ENCODE results near the gene CPEB4. TPM values are rescaled to one million over a fixed set of nuclear protein-coding genes. Genes with fewer than 3 reads are reported as not detected.

CPEB4 gene
- 12.8 TPM for polyA plus RNA-seq (2013, experiment 1 of 2)
- polyA plus RNA-seq (2013, experiment 2 of 2): 12.4 TPM

DNA sequence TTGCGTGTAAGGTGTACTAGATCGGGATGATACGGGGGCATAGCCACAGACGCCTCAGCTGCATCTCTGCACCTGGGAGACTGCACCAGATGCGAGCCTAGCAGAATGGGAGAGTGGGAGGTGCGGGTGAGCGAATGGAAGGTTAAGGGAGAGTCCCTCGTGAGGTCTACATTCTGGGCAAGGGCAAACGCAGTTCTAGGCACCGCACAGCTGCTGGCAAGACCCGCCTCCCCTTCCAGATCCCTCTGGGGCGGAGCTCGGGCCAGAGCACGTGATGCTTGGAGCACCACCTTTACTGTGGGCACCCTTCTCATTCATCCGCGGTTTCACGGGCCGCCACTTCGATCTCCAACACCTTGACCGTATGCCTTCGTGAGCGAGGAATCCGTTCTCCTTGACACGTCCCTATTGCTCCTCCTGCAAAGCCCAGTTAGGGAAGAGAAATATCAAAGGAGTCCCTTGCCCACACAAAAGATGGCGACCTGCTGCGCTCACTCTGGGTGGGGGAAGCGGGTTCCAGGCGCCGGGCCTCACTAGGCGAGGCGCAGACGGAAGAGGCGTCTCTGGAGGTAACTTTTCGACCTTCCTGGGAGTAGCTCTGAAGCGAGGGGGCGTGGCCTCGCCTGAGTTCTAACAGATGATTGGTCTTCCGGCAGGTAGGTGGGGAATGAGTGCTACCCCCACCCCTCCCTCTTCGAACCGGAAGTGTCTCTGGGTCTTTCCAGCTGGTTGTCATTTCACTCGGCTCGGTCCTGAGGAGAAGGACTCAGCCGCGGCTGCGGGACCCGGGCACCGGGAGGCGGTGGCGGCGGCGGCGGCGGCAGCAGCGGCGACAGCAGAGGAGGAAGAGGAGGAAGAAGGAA lies at the start of gene CPEB4:
CPEB4 (plus strand) TSS at position 740 of the 863 bp plus-strand sequence. CDS start 1,385 bp downstream, outside the sequence.
- Histone ChIP-seq H4K91ac (ENCODE audit: low read length) (peak within 1 kb of the TSS; percentile 98), H4K8ac (ENCODE audit: low read length) (peak within 1 kb of the TSS; percentile 95), H3K23ac (ENCODE audit: low read length in 2 of 2) (peak within 1 kb of the TSS in 1 of 2 experiments; percentile 89), H2BK15ac (ENCODE audit: low read depth, poor library complexity, severe bottlenecking) (peak within 1 kb of the TSS; percentile 15), H3K9ac (ENCODE audit: low read length) (peak within 1 kb of the TSS; percentile 95), H2BK5ac (ENCODE audit: low read depth, low read length, poor library complexity, severe bottlenecking) (peak within 1 kb of the TSS; percentile 66), H3K18ac (ENCODE audit: low read depth in 1 of 2, low read length in 2 of 2) (peak within 1 kb of the TSS; percentile 79 to 99), H3K79me1 (replicated peaks; ENCODE audit: low read length, poor library complexity, severe bottlenecking) (no peaks in the 10 kb centered on the region), H2AK5ac (ENCODE audit: low read length, severe bottlenecking) (peak within 1 kb of the TSS; percentile 68), H3K36me3 (ENCODE audit: control insufficient read depth in 1 of 2, insufficient read depth in 2 of 2, low read depth in 1 of 2, low read length in 2 of 2) (peaks cover 0 to 3% of the 10 kb centered on the region in 2 experiments), H2AFZ (ENCODE audit: low read depth, low read length) (peak within 1 kb of the TSS; percentile 39), H3K9me3 (ENCODE audit: control insufficient read depth, low read length) (peaks cover under 1% of the 10 kb centered on the region), H3K4ac (ENCODE audit: low read depth in 1 of 2, low read length in 2 of 2) (peak within 1 kb of the TSS; percentile 72 to 94), H3K4me3 (ENCODE audit: insufficient read depth in 1 of 2, low read depth in 1 of 2, low read length in 2 of 2) (peak within 1 kb of the TSS; percentile 78 to 87), H3K4me1 (ENCODE audit: control insufficient read depth, insufficient read depth, low read depth, low read length) (peaks cover 4% of the 10 kb centered on the region), H3K14ac (ENCODE audit: low read length in 2 of 2) (peak within 1 kb of the TSS in 1 of 2 experiments; percentile 73), H3K4me2 (ENCODE audit: low read length, poor library complexity, severe bottlenecking) (peak within 1 kb of the TSS; percentile 71), H2BK120ac (ENCODE audit: low read depth, low read length) (peak within 1 kb of the TSS; percentile 65), H2BK12ac (ENCODE audit: low read length in 2 of 2) (peak within 1 kb of the TSS in 1 of 2 experiments; percentile 98), H3K27ac (ENCODE audit: low read length, poor library complexity, severe bottlenecking) (peak within 1 kb of the TSS; percentile 70), H3K27me3 (ENCODE audit: control insufficient read depth in 1 of 2, insufficient read depth in 1 of 2, low read length in 2 of 2) (no peaks in the 10 kb centered on the region)
- 9% methylated on average over 50 of the region's 55 CpGs for WGBS
- DNase-seq: peak; percentile 100

DNA sequence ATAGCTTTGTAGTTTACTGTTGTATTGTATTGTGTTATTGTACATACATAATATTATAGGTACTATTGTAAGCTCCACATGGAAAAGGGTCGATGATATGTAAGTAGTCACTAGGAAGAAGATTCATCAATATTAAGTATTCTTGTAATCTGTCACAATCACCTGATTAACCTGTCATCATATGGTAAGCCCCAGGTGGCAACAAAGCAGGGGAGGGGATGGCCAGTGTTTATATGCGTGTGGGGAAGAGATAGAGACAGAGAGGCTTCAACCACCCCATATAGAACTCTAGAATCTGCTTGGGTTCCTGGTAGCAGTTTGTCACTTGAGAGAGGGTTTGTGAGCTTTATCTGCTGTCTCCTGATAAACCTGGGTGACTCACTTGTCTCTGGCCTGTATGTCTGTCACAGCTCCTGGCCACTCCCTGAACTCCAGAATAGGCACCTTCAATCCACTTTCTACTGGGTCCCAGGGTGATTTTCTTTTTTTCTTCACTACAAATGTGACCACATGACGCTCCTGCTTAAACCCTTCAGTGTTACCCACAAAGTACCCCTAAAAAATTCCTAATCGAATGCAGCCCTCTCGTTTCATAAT lies 48.9 kb upstream of the CPEB4 start:
- 49% methylated on average over 3 of the region's 5 CpGs for WGBS
- H4K8ac ChIP-seq (ENCODE audit: low read length): no peak overlapping the region
- no peak overlapping the region for H3K14ac ChIP-seq (ENCODE audit: low read length in 2 of 2)
- no peak overlapping the region for H2AK5ac ChIP-seq (ENCODE audit: low read length, severe bottlenecking)
- H2BK15ac ChIP-seq (ENCODE audit: low read depth, poor library complexity, severe bottlenecking): no peak overlapping the region
- H3K18ac ChIP-seq (ENCODE audit: low read depth in 1 of 2, low read length in 2 of 2): no peak overlapping the region
- H3K27ac ChIP-seq (ENCODE audit: low read length, poor library complexity, severe bottlenecking): no peak overlapping the region
- no peak overlapping the region for H4K91ac ChIP-seq (ENCODE audit: low read length)
- no peaks in the 10 kb centered on the region for H3K27me3 ChIP-seq (ENCODE audit: control insufficient read depth in 1 of 2, insufficient read depth in 1 of 2, low read length in 2 of 2)
- H3K4me3 ChIP-seq (ENCODE audit: insufficient read depth in 1 of 2, low read depth in 1 of 2, low read length in 2 of 2): no peak overlapping the region
- H3K4me2 ChIP-seq (ENCODE audit: low read length, poor library complexity, severe bottlenecking): no peak overlapping the region
- no peak overlapping the region for H3K4ac ChIP-seq (ENCODE audit: low read depth in 1 of 2, low read length in 2 of 2)
- H3K9me3 ChIP-seq (ENCODE audit: control insufficient read depth, low read length): no peaks in the 10 kb centered on the region
- no peaks in the 10 kb centered on the region for H3K36me3 ChIP-seq (ENCODE audit: control insufficient read depth in 1 of 2, insufficient read depth in 2 of 2, low read depth in 1 of 2, low read length in 2 of 2)
- H2BK5ac ChIP-seq (ENCODE audit: low read depth, low read length, poor library complexity, severe bottlenecking): no peak overlapping the region
- H3K23ac ChIP-seq (ENCODE audit: low read length in 2 of 2): no peak overlapping the region
- H2AFZ ChIP-seq (ENCODE audit: low read depth, low read length): no peak overlapping the region
- DNase-seq: no peak
- H3K9ac ChIP-seq (ENCODE audit: low read length): no peak overlapping the region
- H2BK12ac ChIP-seq (ENCODE audit: low read length in 2 of 2): no peak overlapping the region
- no peak overlapping the region for H2BK120ac ChIP-seq (ENCODE audit: low read depth, low read length)
- no peaks in the 10 kb centered on the region for H3K79me1 ChIP-seq (replicated peaks; ENCODE audit: low read length, poor library complexity, severe bottlenecking)
- H3K4me1 ChIP-seq (ENCODE audit: control insufficient read depth, insufficient read depth, low read depth, low read length): peaks cover 4% of the 10 kb centered on the region

DNA sequence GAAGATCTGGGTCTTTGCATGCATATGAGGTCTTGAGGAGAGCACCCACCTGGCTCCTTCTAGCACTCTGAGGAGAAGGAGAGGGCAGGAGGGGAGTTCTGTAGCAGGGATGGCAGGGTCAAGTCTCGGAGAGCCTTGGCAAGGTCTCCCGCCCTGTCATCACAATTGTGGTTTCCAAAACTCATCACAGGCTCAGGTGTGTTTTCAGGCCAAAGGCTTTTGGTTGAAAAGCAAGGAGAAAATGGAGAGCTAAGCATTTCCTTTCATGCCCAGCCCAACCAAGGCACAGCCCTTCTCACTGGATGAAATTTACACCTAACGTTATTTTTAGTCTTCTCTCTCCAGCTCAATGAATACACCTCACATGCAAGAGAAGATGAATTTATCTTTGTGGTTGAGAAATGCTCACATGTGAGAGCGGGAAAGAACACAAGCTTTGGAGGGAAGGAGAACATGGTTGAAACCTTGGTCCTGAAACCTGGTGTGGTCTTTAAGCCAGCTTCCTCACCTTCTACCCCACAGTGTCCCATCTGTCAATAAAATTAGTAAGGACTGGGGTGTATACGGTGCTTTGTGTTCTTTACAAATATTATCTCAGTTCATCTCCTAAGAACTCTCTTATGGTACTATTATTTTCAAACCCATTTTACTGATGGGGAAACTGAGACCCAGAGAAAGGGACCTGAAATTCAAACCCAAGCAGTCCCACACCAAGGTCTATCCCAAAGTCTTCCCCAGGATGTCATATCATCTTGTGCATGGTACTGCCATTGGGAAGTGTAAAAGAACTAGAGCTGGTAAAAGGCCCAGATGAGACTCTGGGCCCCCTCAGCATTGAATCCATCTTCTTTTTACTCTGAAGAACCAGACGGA lies 47.8 kb upstream of the CPEB4 start:
- Histone ChIP-seq H3K4ac (ENCODE audit: low read depth in 1 of 2, low read length in 2 of 2) (no peak overlapping the region), H2AK5ac (ENCODE audit: low read length, severe bottlenecking) (no peak overlapping the region), H3K27ac (ENCODE audit: low read length, poor library complexity, severe bottlenecking) (no peak overlapping the region), H3K14ac (ENCODE audit: low read length in 2 of 2) (no peak overlapping the region), H2BK12ac (ENCODE audit: low read length in 2 of 2) (no peak overlapping the region), H2BK15ac (ENCODE audit: low read depth, poor library complexity, severe bottlenecking) (no peak overlapping the region), H2BK5ac (ENCODE audit: low read depth, low read length, poor library complexity, severe bottlenecking) (no peak overlapping the region), H3K79me1 (replicated peaks; ENCODE audit: low read length, poor library complexity, severe bottlenecking) (no peaks in the 10 kb centered on the region), H3K4me1 (ENCODE audit: control insufficient read depth, insufficient read depth, low read depth, low read length) (peaks cover 4% of the 10 kb centered on the region), H4K91ac (ENCODE audit: low read length) (no peak overlapping the region), H2AFZ (ENCODE audit: low read depth, low read length) (no peak overlapping the region), H3K23ac (ENCODE audit: low read length in 2 of 2) (no peak overlapping the region), H3K4me2 (ENCODE audit: low read length, poor library complexity, severe bottlenecking) (no peak overlapping the region), H4K8ac (ENCODE audit: low read length) (no peak overlapping the region), H2BK120ac (ENCODE audit: low read depth, low read length) (no peak overlapping the region), H3K27me3 (ENCODE audit: control insufficient read depth in 1 of 2, insufficient read depth in 1 of 2, low read length in 2 of 2) (no peaks in the 10 kb centered on the region), H3K9me3 (ENCODE audit: control insufficient read depth, low read length) (no peaks in the 10 kb centered on the region), H3K4me3 (ENCODE audit: insufficient read depth in 1 of 2, low read depth in 1 of 2, low read length in 2 of 2) (no peak overlapping the region), H3K9ac (ENCODE audit: low read length) (no peak overlapping the region), H3K18ac (ENCODE audit: low read depth in 1 of 2, low read length in 2 of 2) (no peak overlapping the region), H3K36me3 (ENCODE audit: control insufficient read depth in 1 of 2, insufficient read depth in 2 of 2, low read depth in 1 of 2, low read length in 2 of 2) (no peaks in the 10 kb centered on the region)
- 80% methylated on average over 5 of the region's 6 CpGs for WGBS
- no peak for DNase-seq
